Panc1 (cell line): ENCODE measurements around the gene SWSAP1. TPM values are rescaled to one million over a fixed set of nuclear protein-coding genes. Genes with fewer than 3 reads are reported as not detected.

Source experiments
- ATAC-seq: fragments of 200-7000 bp; cut with Tn5 transposase; 2 replicates; pipeline ENCODE4 v1.9.1; 2020; ENCODE audit warnings: mild to moderate bottlenecking, moderate library complexity
- BruUV-seq: library from RNA; stranded (reverse); fragments of 400-500 nt; replicated peaks from 2 replicates; lab custom pipeline; 2021; lab: Mats Ljungman, UMichigan
- CTCF ChIA-PET: fragments of 300-600 bp; sonication (Branson Sonifier 250); formaldehyde crosslinking; loops from one replicate; lab custom pipeline; 2022; ENCODE audit warnings: antibody characterized with exemption; lab: Charles Lee
- POLR2A ChIA-PET: fragments of 300-600 bp; sonication (Branson Sonifier 250); formaldehyde crosslinking; loops from one replicate; lab custom pipeline; 2022; ENCODE audit warnings: antibody characterized with exemption; lab: Charles Lee
- DNase-seq: peaks from one replicate; pipeline ENCODE4 v3.0.0-alpha.2; 2010; ENCODE audit warnings: low read depth, low spot score
- H3K27ac ChIP-seq: 2 replicates; pipeline ENCODE4 v1.5.1; 2011; ENCODE audit warnings: mild to moderate bottlenecking, low read length, inconsistent platforms
- H3K27me3 ChIP-seq: fragments of 200-500 bp; sonication (Bioruptor generic); 2 replicates; pipeline ENCODE4 v1.6.0; 2014; ENCODE audit warnings: low read length, inconsistent platforms; ENCODE audit not compliant: control insufficient read depth, insufficient read depth
- H3K36me3 ChIP-seq: fragments of 200-500 bp; sonication (Bioruptor generic); 2 replicates; pipeline ENCODE4 v1.5.1; 2014; ENCODE audit warnings: inconsistent platforms, mild to moderate bottlenecking, low read length, moderate library complexity; ENCODE audit not compliant: control insufficient read depth, insufficient read depth
- H3K4me1 ChIP-seq: 2 replicates; pipeline ENCODE4 v1.5.1; 2011; ENCODE audit warnings: inconsistent platforms, mild to moderate bottlenecking, low read length, moderate library complexity; ENCODE audit not compliant: control insufficient read depth, insufficient read depth
- H3K4me3 ChIP-seq, 2 experiments: 2 replicates each; pipeline ENCODE4 v1.5.1; 2011 to 2012; ENCODE audit warnings: low read depth in 2 of 2, low read length in 2 of 2, mild to moderate bottlenecking in 2 of 2, inconsistent platforms in 1 of 2, moderate library complexity in 1 of 2
- H3K9me3 ChIP-seq: fragments of 200-500 bp; sonication (Bioruptor generic); 2 replicates; pipeline ENCODE4 v1.5.1; 2014; ENCODE audit warnings: low read depth, mild to moderate bottlenecking, inconsistent platforms, low read length, moderate library complexity; ENCODE audit not compliant: control insufficient read depth, insufficient read depth
- POLR2AphosphoS5 ChIP-seq: IDR thresholded peaks from 2 replicates; pipeline ENCODE4 v1.6.1; 2012; ENCODE audit warnings: mild to moderate bottlenecking, low read depth, low read length, moderate library complexity
- SIN3A ChIP-seq: IDR thresholded peaks from 2 replicates; pipeline ENCODE4 v1.6.1; 2012; ENCODE audit warnings: low read depth, mild to moderate bottlenecking, low read length, moderate library complexity, borderline replicate concordance; ENCODE audit not compliant: insufficient read depth
- TCF7L2 ChIP-seq: IDR thresholded peaks from 2 replicates; pipeline ENCODE4 v1.6.1; 2011; ENCODE audit warnings: mild to moderate bottlenecking, low read depth, low read length, inconsistent platforms
- in situ Hi-C: cut with HindIII; loops from 2 replicates; pipeline ENCODE4 v1.10.0; 2016; ENCODE audit warnings: low sequenced_read_pairs, low pct_unique_long_range_greater_than_20kb
- intact Hi-C: fragments of 100-400 bp; cut with micrococcal nuclease; formaldehyde crosslinking; loops from one replicate; pipeline ENCODE4 v1.10.0; 2022; ENCODE audit not compliant: unreplicated experiment
- total RNA-seq: library from RNA; stranded (reverse); gene quantifications from one replicate; pipeline ENCODE4 v1.2.1, GENCODE V29; 2021; ENCODE audit not compliant: unreplicated experiment
- TF ChIP-seq, protein P1 (sequence below): fragments of 450-650 bp; IDR thresholded peaks from 2 replicates; pipeline ENCODE4 v1.5.1; 2017; ENCODE audit warnings: mild to moderate bottlenecking
- TF ChIP-seq, protein P2 (sequence below), 2 experiments: IDR thresholded peaks; 2 replicates each; pipeline ENCODE4 v1.6.1; 2011 to 2012; ENCODE audit warnings: low read depth in 2 of 2, control low read depth in 1 of 2, low read length in 1 of 2, mild to moderate bottlenecking in 1 of 2, moderate library complexity in 1 of 2; ENCODE audit not compliant: insufficient read depth in 1 of 2

Gene SWSAP1
- total RNA-seq, 1 experiment from 2014 or later, result 3.1 TPM

DNA sequence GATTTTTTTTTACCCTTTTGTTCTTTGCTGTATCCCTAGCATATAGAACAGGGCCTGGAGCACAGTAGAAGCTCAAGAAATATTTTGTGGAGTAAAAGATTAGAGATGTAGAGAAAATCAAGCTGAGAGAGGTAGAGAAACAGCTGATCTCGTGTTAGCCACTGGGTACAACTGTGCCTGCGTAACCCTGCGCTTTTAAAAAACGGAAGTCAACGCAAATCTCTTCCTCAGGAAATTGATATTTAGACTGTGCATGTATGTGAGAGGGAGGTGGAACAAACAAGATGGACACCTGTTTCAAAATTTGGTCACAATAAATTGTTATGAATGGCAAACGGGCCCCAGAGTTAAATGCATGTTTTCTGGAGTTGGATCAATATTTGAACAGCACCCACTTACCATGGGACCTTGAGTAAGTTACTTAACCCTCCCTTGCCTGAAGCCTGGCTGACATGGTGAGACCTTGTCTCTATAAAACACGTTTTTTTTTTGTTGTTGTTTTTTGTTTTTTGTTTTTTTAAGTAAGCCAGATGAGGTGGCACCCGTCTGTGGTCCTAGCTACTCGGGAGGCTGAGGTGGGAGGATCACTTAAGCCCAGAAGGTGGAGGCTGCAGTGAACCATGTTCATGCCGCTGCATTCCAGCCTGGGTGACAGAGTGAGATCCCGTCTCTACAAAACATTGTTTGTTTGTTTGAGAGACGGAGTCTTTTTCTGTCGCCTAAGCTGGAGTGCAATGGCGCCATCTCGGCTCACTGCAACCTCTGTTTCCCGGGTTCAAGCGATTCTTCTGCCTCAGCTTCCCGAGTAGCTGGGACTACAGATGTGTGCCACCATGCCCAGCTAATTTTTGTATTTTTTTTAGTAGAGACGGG is 12.9 kb downstream of the SWSAP1 start:
- Histone ChIP-seq H3K9me3 (no peaks in the 10 kb centered on the region), H3K4me1 (peaks cover 3% of the 10 kb centered on the region; the same call in 1 of the 2 replicates), H3K27me3 (no peaks in the 10 kb centered on the region), H3K27ac (no peak overlapping the region), H3K4me3 (no peak overlapping the region), H3K36me3 (no peaks in the 10 kb centered on the region; the same call in 1 of the 2 replicates)
- no TSS peak for BruUV-seq
- POLR2A ChIA-PET, result no interaction called here
- intact Hi-C loops, result no loop called here
- CTCF ChIA-PET, result no interaction called here
- in situ Hi-C loops, result no loop called here
- no peak for DNase-seq
- TF ChIP-seq SIN3A (no peak), TCF7L2 (no peak), POLR2AphosphoS5 (no peak)
- TF ChIP-seq, protein P1, sequence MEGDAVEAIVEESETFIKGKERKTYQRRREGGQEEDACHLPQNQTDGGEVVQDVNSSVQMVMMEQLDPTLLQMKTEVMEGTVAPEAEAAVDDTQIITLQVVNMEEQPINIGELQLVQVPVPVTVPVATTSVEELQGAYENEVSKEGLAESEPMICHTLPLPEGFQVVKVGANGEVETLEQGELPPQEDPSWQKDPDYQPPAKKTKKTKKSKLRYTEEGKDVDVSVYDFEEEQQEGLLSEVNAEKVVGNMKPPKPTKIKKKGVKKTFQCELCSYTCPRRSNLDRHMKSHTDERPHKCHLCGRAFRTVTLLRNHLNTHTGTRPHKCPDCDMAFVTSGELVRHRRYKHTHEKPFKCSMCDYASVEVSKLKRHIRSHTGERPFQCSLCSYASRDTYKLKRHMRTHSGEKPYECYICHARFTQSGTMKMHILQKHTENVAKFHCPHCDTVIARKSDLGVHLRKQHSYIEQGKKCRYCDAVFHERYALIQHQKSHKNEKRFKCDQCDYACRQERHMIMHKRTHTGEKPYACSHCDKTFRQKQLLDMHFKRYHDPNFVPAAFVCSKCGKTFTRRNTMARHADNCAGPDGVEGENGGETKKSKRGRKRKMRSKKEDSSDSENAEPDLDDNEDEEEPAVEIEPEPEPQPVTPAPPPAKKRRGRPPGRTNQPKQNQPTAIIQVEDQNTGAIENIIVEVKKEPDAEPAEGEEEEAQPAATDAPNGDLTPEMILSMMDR, result no peak
- TF ChIP-seq, protein P2, sequence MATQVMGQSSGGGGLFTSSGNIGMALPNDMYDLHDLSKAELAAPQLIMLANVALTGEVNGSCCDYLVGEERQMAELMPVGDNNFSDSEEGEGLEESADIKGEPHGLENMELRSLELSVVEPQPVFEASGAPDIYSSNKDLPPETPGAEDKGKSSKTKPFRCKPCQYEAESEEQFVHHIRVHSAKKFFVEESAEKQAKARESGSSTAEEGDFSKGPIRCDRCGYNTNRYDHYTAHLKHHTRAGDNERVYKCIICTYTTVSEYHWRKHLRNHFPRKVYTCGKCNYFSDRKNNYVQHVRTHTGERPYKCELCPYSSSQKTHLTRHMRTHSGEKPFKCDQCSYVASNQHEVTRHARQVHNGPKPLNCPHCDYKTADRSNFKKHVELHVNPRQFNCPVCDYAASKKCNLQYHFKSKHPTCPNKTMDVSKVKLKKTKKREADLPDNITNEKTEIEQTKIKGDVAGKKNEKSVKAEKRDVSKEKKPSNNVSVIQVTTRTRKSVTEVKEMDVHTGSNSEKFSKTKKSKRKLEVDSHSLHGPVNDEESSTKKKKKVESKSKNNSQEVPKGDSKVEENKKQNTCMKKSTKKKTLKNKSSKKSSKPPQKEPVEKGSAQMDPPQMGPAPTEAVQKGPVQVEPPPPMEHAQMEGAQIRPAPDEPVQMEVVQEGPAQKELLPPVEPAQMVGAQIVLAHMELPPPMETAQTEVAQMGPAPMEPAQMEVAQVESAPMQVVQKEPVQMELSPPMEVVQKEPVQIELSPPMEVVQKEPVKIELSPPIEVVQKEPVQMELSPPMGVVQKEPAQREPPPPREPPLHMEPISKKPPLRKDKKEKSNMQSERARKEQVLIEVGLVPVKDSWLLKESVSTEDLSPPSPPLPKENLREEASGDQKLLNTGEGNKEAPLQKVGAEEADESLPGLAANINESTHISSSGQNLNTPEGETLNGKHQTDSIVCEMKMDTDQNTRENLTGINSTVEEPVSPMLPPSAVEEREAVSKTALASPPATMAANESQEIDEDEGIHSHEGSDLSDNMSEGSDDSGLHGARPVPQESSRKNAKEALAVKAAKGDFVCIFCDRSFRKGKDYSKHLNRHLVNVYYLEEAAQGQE (IDR thresholded peaks at IDR 0.05; ENCODE audit: insufficient read depth in 1 of 2, low read depth in 2 of 2, low read length in 1 of 2), result no peak
- no peak for ATAC-seq

DNA sequence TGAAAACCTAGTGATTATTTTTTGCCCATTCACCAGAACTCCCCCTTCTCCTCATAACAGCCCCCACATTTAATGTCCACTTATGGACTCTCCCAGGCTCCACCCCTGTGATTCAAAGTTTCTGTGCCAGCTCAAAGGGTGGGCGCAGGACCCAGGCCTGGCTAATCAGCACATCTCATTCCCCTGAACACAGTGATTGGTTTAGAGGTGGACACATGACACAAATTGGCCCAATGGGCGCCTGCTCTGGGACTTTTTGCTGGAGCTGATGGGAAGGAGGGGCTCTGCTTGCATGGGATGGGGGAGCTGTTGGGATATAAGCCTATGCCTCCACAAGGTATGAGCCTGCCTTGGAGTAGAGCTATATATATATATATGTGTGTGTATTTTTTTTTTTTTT is 15.9 kb downstream of the SWSAP1 start:
- no peaks in the 10 kb centered on the region for H3K4me1 ChIP-seq
- POLR2A ChIA-PET, result no interaction called here

More for the DNA sequence above, 15.9 kb downstream of the SWSAP1 start:
- in situ Hi-C loops (no loop called here), intact Hi-C loops (no loop called here)
- Histone ChIP-seq H3K27me3 (no peaks in the 10 kb centered on the region), H3K9me3 (no peaks in the 10 kb centered on the region), H3K36me3 (no peaks in the 10 kb centered on the region), H3K4me3 (no peak overlapping the region), H3K27ac (no peak overlapping the region)
- TF ChIP-seq SIN3A, result no peak
- no peak for ATAC-seq
- no TSS peak for BruUV-seq
- CTCF ChIA-PET, result interaction anchor here (0.6 kb wide), 1 partner anchor 16 kb away, joined by 5 read pairs; the partner anchor contains the start of gene SWSAP1
- DNase-seq, result no peak
